ENCODE results near the gene HOXA11. TPM values are rescaled to one million over a fixed set of nuclear protein-coding genes. Genes with fewer than 3 reads are reported as not detected.

HOXA11 gene
- not detected for total RNA-seq
- long read RNA-seq = 0 reads

DNA sequence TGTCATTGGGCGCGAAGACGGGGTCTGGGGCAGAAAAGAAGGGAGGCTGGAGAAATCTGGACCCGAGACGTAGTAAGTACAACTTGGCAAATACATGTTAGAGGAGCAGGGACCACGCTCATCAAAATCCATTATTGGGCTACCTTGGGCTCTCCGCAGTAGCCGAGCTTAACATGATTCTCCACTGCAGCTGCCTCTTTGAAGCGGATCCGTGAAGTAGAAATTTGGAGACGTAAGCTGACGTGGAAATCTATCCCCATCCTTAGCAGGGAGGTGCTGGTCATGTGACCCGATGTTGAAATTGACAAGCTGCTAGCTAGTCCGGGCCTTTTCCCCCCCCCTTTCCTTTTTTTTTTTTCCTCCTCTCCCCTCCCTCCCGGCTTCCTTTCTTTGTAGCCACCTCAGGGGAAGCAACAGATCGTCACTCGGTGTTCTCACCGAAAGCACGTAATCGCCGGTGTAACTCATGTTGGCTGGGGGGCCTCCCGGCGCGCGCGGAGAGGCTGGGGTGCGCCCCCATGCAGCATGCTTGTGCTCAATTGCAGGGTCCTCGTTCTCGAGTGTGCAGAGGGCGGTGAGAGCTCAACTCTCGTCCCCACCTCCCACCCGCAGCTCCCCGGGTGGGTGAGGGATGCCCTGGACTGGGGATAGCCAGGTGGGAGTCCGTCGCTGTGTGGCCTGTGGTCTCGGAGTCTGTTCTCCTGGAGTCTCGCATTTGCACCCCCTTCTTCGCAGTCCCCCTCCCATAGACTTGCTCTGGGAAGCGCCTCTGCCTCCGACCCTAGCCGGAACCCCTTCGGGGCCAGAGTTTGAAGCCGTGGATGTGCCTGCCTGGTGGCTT is at the start of gene HOXA11:
HOXA11 (minus strand) TSS at position 220 of the 841 bp plus-strand sequence; CDS start at position 132, 88 bp downstream.
- intact Hi-C loops (cut with micrococcal nuclease) = no loop called here
- no peak for ATAC-seq
- no peak for DNase-seq

DNA sequence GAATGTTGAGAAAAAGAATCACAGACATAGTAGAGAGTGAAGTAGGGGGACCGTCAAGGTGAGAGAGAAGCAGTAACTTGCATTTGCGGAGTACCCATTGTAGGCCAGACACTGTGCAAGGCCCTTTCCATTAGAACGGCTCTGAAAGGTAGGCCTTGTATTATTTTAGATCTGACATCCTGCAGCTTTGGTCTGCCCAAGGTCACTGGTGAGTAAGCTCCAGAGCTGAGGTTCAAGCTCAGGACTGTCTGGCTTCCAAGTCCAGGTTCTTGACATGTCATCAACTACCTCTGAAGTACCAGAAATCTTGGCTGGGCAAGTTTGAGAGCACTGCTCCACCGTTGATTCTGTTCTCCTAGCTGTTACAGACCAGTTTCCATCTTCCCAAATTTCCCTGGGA is 44.4 kb upstream of the HOXA11 start:
- ATAC-seq (no peak), DNase-seq (no peak)
- intact Hi-C loops (cut with micrococcal nuclease) = no loop called here

DNA sequence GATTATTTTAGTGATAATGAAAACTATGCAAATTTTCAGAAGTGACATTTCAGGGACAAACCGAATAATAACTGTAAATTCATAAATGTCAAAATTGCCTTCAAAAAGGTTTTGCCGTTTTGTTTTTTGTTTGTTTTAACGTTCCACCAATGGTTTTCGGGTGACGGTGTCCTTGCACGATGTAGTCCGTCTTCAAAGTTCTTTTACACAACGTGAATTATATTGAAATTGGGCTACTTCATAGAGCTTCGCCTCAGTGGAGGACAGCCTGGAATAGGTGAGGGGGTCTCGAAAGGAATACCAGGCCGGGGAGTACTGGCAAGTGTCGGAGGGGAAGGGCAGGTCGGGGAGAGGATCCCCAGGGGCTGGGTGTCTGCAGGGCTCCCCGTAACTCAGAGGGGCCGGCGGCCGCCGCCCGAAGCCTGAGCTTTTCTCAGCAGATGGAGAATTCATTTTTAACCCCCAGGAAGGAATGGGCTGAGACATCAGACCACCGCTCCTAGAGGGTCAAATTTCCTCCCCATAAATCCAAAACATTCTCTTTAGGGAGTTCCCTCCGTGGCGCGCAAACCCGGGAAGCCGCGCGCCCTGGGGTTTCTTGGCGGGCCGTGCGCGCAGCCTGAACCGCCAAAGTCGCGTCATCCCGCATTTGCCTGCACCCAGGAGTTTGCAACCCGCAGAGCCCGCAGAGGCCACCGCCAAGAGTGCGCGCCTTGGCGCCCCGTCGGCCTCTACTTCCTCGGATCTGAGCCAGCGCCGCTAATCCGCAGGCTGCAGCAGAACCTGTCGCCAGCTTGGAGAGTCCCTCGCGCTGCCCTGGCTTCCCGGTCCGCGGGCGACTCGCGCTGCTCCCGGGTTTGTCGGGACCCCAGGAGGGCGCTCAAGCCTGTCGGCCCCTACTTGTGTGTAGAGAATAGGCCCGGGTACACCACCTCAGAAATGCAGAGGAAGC is 40.2 kb upstream of the HOXA11 start:
- DNase-seq = peak; percentile 35
- ATAC-seq = no peak
- intact Hi-C loops (cut with micrococcal nuclease) = no loop called here

DNA sequence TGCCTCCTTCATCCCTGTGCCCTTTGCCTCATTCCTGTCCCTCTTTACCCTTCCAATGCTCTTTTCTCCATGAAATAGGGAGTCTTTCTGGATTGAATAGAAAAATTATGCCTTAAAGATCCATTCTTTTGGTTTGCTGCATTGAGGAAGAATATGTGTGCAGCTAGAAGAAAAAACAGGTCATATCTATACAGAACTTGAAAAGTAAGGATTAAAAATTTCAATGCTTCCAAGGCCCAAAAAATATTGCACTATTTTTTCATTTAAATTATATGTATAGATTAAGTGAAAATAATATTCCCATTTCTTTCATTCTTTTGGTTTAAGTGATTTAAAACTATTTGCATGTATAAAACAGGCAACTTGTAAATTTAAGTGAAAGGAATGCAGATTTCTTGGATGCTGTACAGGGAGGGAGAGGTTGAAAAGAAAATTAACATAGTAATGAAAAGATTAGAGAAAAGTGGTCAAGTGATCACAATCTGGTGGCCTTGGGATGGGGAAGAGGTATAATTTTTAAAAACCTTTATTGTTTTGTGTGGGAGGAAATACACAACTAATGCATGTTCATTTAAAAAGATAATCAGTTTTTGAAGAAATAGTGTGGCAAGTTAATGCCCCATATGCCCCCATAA is 39.0 kb upstream of the HOXA11 start:
- ATAC-seq = no peak
- intact Hi-C loops (cut with micrococcal nuclease) = no loop called here
- DNase-seq = no peak

DNA sequence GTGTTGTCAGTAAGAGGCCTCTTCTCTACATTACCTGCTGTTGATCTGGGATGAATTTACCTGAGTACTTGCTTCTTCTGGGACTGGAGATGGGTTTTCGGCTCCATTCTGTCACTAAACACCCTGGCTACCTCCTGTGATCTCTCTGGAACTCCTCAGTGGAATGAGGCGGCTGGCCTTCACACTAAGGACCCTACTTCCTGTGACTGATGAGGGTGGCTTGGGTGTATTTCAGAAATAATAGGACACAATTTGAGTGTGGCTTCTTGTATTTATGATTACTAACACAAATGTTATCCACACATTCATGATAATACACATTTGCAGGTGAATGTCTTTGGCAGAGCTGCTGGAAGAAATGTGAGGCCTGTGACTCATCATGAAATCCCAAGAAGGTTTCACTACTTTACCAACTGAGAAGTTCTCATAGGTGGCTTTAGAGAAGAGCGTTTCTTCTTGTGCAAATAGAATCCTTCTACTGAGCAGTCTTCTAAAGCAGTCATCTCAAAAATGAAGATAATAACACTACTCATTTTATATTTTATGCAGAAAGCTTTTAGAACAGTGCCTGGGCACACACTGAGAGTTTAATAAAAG is 36.3 kb upstream of the HOXA11 start:
- intact Hi-C loops (cut with micrococcal nuclease) = no loop called here
- no peak for ATAC-seq
- no peak for DNase-seq

DNA sequence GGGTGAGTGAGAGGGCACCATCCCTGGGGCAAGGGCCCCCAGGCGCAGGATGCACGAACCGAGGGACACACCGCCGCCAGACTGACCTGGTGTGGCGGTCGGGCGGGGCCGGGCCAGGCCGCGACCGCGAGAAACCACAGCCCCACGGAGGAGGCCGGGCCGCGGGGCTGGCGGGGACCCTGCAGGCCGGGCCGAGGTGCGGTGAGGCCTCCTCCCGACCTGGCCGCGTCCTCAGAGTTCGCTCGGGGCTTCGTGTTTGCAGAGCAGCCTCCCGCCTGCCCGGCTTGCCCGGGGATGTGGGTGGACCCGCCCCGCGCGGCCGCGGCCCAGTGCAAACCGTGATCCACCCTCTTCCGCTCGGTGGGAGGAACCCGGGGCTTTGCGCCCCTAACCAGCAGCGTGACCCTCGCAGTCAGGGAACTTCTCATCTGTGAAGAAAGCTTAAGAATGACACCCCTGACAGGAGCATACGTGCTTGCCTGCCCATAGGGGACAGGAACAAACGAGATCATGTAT is 35.5 kb upstream of the HOXA11 start:
- no peak for DNase-seq
- intact Hi-C loops (cut with micrococcal nuclease) = no loop called here
- ATAC-seq = no peak

DNA sequence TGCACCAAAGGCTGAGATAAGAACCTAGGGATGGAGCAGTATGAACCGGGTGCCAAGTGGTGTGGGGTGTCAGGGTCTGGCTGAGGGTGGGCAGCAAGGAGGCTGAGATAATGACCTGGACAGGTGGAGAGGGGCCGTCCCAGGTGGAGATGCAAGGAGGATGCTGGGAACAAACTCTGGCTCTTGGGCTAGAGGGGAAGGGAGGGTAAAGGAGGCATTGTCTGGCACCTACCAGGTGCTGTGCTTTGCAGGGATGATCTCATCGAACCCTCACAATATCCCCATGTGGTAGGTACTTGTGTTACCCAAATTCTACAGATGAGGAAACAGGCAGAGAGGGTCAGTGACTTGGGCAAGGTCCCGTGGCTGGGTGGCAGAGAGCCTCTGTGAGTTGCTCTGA is 34.8 kb upstream of the HOXA11 start:
- no peak for DNase-seq

DNA sequence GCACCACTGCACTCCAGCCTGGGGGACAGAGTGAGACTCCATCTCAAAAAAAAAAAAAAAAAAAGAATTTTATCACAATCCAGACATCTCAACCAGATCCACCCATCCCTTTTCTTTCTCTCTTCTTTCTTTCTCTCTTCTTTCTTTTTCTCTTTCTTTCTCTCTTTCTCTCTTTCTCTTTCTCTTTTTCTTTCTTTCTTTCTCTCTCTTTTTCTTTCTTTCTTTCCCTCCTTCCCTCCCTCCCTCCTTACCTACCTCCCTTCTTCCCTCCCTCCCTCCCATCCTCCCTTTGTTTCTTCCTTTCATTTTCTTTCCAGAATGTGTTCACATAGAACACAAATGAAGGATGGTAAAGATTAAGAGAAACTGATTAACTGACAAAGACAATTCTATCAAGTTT is 32.9 kb upstream of the HOXA11 start:
- no peak for ATAC-seq
- no peak for DNase-seq
- intact Hi-C loops (cut with micrococcal nuclease) = loop anchor here (10.0 kb wide), 1 partner anchor 357 kb away; no protein-coding TSS in a partner anchor

More for the DNA sequence above, 34.8 kb upstream of the HOXA11 start:
- intact Hi-C loops (cut with micrococcal nuclease) = loop anchor here (10.0 kb wide), 1 partner anchor 355 kb away; no protein-coding TSS in a partner anchor
- ATAC-seq = no peak

DNA sequence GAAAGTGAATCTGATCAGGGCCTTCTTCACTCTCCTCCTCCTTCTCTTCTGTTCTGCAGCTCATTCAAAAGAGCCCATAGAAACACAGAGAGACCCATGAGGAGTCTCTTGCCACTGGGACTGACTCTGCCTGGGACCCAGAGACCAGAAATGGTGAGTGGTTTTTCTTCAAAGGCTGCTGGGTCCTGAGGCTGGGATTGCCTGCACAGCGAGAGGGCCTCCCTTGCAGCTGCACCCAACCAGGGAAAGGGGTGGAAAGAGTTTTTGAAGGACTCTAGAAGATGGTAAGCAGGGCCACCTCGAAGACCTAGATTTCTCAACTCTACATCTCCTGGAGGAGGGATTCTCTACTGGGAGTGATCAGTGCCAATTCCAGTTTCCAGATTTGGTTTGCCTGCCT is 30.3 kb upstream of the HOXA11 start:
- DNase-seq = no peak
- intact Hi-C loops (cut with micrococcal nuclease) = loop anchor here (10.0 kb wide), 1 partner anchor 359 kb away; no protein-coding TSS in a partner anchor
- ATAC-seq = no peak

DNA sequence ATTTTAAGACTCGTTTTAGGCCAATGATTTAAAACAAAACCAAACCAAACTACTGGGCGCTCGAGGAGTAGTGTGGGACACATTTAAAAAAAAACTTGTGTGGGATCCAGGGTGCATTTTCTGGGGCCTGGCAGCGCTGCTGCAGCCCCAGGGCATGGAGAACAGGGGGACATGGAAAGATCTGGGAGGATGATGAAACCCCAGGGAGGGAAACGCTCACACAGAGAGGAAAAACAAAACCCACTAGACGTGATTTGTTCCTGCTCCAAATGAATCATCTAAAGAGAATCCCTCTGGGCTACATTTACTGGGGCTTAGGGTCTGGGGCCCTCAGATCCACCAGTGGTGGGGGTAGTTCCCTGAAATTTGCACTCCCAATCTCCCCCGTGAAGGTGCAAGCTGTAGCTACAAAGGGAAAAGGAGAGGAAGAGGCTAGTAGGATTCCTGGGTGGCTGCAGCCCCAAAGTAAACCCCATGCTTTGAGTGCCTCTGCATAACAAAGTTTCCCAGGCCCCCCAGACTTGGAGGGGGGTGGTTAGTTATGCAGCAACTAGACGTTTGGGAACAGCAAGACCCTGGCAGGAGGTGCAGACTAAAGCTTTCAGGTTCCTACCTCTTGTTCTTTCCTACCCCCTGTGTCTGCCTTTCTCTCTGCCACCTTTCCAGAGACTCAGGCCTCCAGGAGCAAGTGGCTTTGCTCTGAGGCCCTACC is 29.4 kb upstream of the HOXA11 start:
- ATAC-seq (no peak), DNase-seq (no peak)
- intact Hi-C loops (cut with micrococcal nuclease) = loop anchor here (10.0 kb wide), 1 partner anchor 360 kb away; no protein-coding TSS in a partner anchor

DNA sequence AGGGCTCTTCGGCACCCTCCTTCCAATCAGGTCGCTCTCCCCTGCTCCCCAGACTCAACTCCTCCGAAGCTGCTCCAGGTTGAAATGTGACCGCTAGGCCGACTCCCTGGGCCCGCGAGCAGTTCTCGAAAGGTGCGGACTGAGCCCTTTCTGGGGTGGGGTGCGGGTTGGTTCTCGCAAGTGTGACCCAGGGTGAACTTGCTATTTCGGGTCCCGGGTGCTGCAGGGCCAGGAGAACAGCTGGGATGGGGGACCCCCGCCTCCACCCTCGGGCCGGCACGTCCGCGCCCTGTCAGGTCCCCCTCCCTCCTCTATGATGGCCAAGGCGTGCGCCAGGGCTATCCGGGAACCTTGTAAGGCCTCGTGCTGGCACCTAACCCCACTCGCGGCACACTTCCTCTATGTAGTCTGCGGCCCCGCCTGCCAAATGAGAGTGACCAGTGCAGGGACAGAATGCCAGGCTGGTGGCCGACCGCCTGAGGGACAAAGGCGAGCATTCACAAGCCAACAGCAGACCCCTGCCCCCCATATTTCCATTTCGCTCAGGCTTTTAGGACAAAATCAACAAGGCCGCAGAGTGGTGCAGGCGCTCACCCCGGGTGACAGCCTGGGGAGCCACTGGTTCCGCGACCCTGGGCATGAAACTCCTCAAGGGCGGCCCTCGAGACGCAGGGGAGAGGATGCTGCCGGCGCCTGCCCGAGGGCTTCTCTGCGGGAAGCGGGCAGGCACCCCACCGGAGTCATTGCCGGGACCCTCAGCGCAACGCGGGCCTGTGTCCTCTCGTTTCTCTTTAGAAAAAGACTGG is 28.6 kb upstream of the HOXA11 start:
- DNase-seq = no peak
- no peak for ATAC-seq
- intact Hi-C loops (cut with micrococcal nuclease) = loop anchor here (10.0 kb wide), 1 partner anchor 361 kb away; no protein-coding TSS in a partner anchor

DNA sequence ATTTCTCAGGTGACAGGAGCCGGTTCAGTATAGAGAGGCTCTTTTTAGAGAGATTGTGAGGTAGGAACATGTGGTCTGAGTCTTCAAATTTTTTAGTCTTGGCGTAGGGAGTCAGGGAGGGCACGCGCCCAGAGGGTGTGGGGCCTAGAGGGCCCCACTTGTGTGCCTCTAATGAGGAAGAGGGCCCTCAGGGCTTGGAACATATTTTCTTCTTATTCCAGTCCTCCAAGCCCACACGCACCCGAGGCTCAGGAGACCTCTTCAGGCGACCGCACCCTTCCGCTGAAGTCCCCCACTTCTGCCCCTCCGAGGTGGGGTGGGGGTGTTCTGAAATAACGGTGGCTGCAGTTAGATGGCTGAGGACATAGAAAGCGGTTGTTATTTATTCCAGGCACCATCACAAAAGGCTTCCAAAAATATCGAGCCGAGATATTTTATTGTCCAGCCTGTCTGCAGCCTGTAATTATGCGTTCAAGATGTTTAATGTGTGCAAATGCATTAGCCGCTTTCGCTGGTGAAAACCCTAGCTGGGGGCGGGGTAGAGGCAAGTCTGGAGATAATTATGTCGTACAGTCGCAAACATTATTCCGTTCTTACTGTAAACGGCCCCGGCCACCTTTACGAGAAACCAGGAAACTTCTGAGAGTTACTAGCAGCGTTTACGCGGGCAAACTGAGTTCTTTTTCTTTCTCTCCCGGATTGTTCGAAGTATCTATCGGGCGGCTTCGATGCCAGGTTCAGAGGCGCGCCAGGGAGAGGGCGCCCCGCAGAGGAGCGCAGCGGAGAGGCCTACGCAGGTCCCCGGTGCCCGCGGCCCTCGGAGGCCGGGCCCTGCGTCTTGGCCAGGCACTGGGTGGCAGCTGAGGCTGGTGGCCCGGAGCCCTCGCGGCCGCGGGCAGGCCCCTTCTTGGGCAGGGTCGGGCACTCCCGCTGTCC is 27.7 kb upstream of the HOXA11 start:
- intact Hi-C loops (cut with micrococcal nuclease) = loop anchor here (10.0 kb wide), 1 partner anchor 362 kb away; no protein-coding TSS in a partner anchor
- ATAC-seq (peak; percentile 17), DNase-seq (no peak)

DNA sequence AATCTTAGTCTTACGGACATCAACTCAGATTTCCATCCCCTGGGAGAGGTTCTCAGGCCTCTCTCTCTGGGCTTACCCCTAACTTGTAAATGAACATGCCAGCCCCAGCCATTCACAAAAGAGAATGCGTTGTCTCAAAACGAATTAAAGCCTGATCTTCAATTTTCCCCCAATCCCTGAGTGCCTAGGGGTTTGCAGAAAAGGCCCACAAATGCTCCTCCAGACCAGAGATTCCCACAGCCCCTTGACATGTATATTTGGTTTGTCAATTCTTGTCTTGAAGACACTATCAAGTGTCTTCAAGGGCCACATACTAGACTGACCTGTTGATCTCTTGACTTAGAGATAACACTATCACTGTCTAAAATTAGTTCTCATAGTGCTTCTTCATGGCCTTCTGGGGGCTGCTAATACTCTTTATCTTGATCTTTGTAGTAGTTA is 26.8 kb upstream of the HOXA11 start:
- DNase-seq = no peak
- intact Hi-C loops (cut with micrococcal nuclease) = loop anchor here (10.0 kb wide), 1 partner anchor 363 kb away; no protein-coding TSS in a partner anchor
- no peak for ATAC-seq

DNA sequence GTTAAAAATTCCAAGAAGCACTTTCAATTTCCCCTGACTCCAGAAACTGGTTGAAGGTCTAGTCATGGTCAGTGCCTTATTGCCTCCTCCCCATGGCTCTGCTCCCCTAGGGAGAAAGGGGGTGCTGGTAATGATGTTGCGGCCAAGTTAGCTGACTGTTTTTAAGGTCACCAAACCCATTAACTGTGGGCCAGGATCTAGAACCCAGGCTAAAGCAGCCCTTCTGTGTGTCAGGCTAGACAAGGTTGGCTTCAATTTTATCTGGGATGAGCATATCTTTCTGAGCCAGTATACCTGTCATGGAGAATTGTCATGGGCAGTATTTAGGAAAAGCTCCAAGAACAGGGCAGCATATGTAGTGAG is 26.0 kb upstream of the HOXA11 start:
- no peak for DNase-seq
- intact Hi-C loops (cut with micrococcal nuclease) = loop anchor here (10.0 kb wide), 1 partner anchor 364 kb away; no protein-coding TSS in a partner anchor

DNA sequence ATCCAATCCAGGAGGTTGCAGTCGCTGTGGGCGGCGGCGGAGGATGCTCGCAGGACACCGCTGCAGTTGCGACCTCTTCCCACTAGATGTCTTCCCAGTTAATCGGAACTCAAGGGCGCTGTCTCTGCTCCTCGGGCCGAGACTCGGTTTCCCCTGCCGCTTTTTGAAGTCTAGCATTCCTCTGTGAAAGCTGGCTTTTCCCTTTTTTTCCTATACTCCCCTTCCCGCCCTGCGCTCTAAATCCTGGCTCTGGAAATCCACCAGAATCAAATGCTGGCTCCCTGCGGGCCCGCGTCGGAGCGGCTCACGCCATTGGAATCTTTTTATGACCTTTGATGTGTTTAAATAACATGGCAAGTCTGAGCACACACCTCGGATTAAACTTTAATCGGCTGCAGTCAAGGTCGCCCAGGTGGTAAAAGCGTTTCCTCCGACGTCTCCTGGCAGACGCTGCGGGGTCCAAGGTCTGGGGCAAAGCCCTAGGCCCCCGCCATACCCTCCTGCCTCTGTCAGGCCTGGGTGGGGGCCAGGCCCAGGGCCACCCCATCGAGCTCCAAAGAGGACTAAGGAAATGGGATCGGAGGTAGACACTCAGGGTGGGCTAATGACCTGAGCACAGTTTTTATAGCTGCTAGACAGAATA is 25.5 kb upstream of the HOXA11 start:
- peak; percentile 63 for DNase-seq
- intact Hi-C loops (cut with micrococcal nuclease) = loop anchor here (10.0 kb wide), 1 partner anchor 364 kb away; no protein-coding TSS in a partner anchor
- peak; percentile 68 for ATAC-seq

More for the DNA sequence above, 26.0 kb upstream of the HOXA11 start:
- no peak for ATAC-seq

All from left ventricle myocardium superior (tissue), 1 donor.